Right atrium auricular region (tissue), 2 donors: ENCODE results near the gene ARHGAP26. TPM values are rescaled to one million over a fixed set of nuclear protein-coding genes. Genes with fewer than 3 reads are reported as not detected.

Experiments
- DNase-seq: peaks from one replicate; pipeline ENCODE4 v3.0.0-alpha.2; 2019; ENCODE audit warnings: low spot score
- H3K27ac ChIP-seq, 2 donors: fragments of 200-600 bp; sonication (generic); 1 replicate in 1 of 2; 2 replicates in 1 of 2; pipeline ENCODE4 v1.5.1; 2016 to 2019
- H3K27me3 ChIP-seq, 2 donors: fragments of 200-600 bp; sonication (generic); one replicate each; pipeline versions ENCODE4 v1.5.1 to v1.6.0; 2017 to 2019
- H3K36me3 ChIP-seq: fragments of 200-600 bp; sonication (generic); one replicate; pipeline ENCODE4 v1.5.1; 2016
- H3K4me1 ChIP-seq, 2 donors: fragments of 200-600 bp; sonication (generic); one replicate each; pipeline versions ENCODE4 v1.5.1 to v1.6.0; 2017 to 2019
- H3K4me3 ChIP-seq, 2 donors: fragments of 200-600 bp; sonication (generic); 1 replicate in 1 of 2; 2 replicates in 1 of 2; pipeline ENCODE4 v1.5.1; 2017 to 2019; ENCODE audit warnings: mild to moderate bottlenecking in 1 of 2, moderate library complexity in 1 of 2
- H3K9me3 ChIP-seq, 2 donors: fragments of 200-600 bp; sonication (generic); one replicate each; pipeline ENCODE4 v1.5.1; 2019
- total RNA-seq, 2 donors: library from RNA; depleted of rRNA; stranded (reverse); fragments of >200 nt; gene quantifications; one replicate each; pipeline ENCODE4 v1.1.0, GENCODE V29; 2016
- TF ChIP-seq, protein P1 (sequence below), 2 donors: fragments of 200-600 bp; sonication (generic); IDR thresholded peaks; one replicate each; pipeline ENCODE4 v1.5.1; 2019; ENCODE audit warnings: antibody characterized with exemption in 2 of 2

ARHGAP26 gene
- total RNA-seq, 2 donors from 2014 or later = 29.8 to 31.6 TPM

DNA sequence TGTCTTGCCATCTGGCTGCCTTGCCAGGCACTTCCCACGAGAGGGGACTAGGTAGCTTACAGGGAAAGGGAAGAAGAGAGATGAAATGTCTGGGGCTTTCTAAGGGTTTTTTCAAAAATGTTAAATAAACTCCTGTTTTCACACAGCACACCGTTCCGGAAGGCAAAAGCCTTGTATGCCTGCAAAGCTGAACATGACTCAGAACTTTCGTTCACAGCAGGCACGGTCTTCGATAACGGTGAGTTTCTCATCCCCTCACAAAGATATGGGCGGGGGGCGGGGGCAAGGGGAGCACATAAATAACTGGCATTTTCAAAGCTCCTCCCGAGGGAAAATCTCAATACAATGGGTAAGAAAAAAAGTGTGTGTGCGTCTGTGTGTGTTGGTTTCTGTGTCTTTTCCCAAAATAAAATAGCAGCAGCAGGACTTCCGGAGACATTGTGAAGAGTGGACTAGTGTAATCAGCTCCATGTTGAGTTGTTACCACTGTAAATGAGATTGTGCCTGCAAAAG lies 443.7 kb downstream of the ARHGAP26 start:
- TF ChIP-seq, protein P1, sequence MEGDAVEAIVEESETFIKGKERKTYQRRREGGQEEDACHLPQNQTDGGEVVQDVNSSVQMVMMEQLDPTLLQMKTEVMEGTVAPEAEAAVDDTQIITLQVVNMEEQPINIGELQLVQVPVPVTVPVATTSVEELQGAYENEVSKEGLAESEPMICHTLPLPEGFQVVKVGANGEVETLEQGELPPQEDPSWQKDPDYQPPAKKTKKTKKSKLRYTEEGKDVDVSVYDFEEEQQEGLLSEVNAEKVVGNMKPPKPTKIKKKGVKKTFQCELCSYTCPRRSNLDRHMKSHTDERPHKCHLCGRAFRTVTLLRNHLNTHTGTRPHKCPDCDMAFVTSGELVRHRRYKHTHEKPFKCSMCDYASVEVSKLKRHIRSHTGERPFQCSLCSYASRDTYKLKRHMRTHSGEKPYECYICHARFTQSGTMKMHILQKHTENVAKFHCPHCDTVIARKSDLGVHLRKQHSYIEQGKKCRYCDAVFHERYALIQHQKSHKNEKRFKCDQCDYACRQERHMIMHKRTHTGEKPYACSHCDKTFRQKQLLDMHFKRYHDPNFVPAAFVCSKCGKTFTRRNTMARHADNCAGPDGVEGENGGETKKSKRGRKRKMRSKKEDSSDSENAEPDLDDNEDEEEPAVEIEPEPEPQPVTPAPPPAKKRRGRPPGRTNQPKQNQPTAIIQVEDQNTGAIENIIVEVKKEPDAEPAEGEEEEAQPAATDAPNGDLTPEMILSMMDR (IDR thresholded peaks at IDR 0.05) = no peak

DNA sequence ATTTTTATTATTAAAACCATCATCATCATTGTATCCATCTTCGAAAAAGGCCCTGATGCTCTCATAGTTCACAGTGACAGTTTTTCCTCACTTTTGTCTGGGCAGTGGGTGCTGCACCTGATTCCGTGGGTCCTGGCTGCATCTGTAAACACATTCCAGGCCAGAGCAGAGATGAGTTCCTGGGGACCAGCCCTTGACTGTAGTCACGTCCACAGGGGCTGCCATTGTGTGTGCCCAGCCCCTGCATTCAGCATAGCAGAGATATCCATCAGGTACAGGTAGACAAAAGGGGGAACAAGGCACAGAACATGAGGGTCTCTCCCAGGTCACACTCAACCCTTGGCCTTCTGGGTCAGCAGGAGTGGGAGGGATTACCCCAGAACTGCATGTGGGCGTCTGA lies 444.3 kb downstream of the ARHGAP26 start:
- Histone ChIP-seq H3K27me3 (no peaks in the 10 kb centered on the region), H3K4me1 (peaks cover 0 to 36% of the 10 kb centered on the region in 2 donors), H3K4me3 (no peak overlapping the region), H3K36me3 (peaks cover 37% of the 10 kb centered on the region), H3K9me3 (no peaks in the 10 kb centered on the region), H3K27ac (no peak overlapping the region)
- TF ChIP-seq, protein P1 (IDR thresholded peaks at IDR 0.05) = no peak
- no peak for DNase-seq

More for the DNA sequence above, 443.7 kb downstream of the ARHGAP26 start:
- peaks cover 37% of the 10 kb centered on the region for H3K36me3 ChIP-seq
- peaks cover 0 to 36% of the 10 kb centered on the region in 2 donors for H3K4me1 ChIP-seq
- H3K4me3 ChIP-seq = no peak overlapping the region
- peak overlapping the region in 1 of 2 donors; percentile 12 for H3K27ac ChIP-seq
- H3K27me3 ChIP-seq = no peaks in the 10 kb centered on the region
- no peak for DNase-seq
- no peaks in the 10 kb centered on the region for H3K9me3 ChIP-seq

DNA sequence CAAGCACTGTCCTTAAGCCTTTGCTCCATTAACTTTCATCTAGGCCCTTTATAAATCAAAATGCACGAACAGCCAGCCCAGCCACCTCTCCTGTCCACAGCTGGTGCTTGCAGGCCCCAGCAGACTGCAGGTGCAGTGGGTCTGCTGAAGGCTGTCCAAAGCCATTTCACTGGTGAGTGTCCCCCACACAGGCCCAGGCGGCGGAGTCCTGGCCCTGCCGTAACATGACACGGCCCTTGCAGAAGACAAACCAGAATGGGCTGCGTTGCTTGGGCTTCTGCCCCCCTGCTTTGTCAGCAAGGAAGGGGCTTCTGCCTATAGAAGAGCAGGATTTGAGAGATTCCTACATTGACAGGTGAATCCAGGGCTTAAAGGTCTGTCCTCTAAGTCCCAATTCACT lies 444.7 kb downstream of the ARHGAP26 start:
- H3K9me3 ChIP-seq = no peaks in the 10 kb centered on the region
- TF ChIP-seq, protein P1 (IDR thresholded peaks at IDR 0.05) = no peak
- peaks cover 0 to 36% of the 10 kb centered on the region in 2 donors for H3K4me1 ChIP-seq
- H3K27me3 ChIP-seq = no peaks in the 10 kb centered on the region
- H3K36me3 ChIP-seq = peaks cover 37% of the 10 kb centered on the region
- DNase-seq = no peak
- H3K27ac ChIP-seq = no peak overlapping the region
- no peak overlapping the region for H3K4me3 ChIP-seq

DNA sequence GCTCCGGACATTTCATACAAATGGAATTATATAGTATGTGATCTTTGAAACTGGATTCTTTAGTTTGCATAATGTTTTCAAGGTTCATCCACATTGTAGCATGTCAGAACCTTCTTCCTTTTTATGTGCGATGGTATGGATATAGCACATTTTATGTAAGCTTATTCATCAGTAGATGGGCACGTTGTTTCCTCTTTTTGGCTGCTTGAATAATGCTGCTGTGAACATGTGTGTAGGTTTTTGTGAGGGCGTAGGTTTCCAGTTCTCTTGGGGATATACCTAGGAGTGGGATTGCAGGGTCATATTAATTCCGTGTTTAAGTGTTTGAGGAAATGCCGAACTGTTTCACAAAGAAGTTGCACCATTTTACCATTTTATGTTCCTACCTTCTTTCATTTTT lies 445.5 kb downstream of the ARHGAP26 start:
- H3K27me3 ChIP-seq = no peaks in the 10 kb centered on the region
- peaks cover 37% of the 10 kb centered on the region for H3K36me3 ChIP-seq
- no peaks in the 10 kb centered on the region for H3K9me3 ChIP-seq
- H3K4me3 ChIP-seq = no peak overlapping the region
- no peak overlapping the region for H3K27ac ChIP-seq
- TF ChIP-seq, protein P1 (IDR thresholded peaks at IDR 0.05) = no peak
- peaks cover 0 to 33% of the 10 kb centered on the region in 2 donors for H3K4me1 ChIP-seq
- DNase-seq = no peak

DNA sequence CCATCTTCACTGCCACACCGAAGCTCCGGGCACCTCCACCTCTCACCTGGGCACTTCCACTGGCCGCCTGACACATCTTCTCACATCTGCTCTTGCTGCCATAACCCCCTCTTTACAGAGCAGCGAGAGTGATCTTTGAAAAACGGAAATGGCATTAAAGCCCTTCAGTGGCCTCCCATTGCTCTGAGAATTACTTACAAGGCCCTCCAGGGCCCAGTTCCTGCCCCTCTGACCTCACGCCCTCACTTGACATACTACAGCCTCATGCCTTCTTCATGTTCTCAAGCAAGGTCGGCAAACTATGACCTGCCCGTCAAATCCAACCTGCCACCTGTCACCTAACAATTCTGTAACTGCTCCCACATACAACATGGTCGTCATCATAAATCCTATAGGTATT lies 446.0 kb downstream of the ARHGAP26 start:
- Histone ChIP-seq H3K36me3 (peaks cover 37% of the 10 kb centered on the region), H3K27ac (no peak overlapping the region), H3K4me3 (no peak overlapping the region), H3K27me3 (no peaks in the 10 kb centered on the region), H3K4me1 (peaks cover 0 to 28% of the 10 kb centered on the region in 2 donors), H3K9me3 (no peaks in the 10 kb centered on the region)
- TF ChIP-seq, protein P1 (IDR thresholded peaks at IDR 0.05) = no peak
- no peak for DNase-seq
